Caco-2 (cell line): Measurements from ENCODE around the gene ECE1. TPM values are rescaled to one million over a fixed set of nuclear protein-coding genes. Genes with fewer than 3 reads are reported as not detected.
A peak's percentile ranks its signal among the peaks of the same experiment; 100 is the strongest.

Source experiments
- BruUV-seq: library from RNA; stranded (reverse); fragments of 400-500 nt; replicated peaks from 2 replicates; lab custom pipeline; 2021; lab: Mats Ljungman, UMichigan
- CTCF ChIA-PET: fragments of 300-600 bp; sonication (Branson Sonifier 250); formaldehyde crosslinking; loops from one replicate; lab custom pipeline; 2022; ENCODE audit warnings: antibody characterized with exemption; lab: Charles Lee
- POLR2A ChIA-PET: fragments of 300-600 bp; sonication (Branson Sonifier 250); formaldehyde crosslinking; loops from one replicate; lab custom pipeline; 2022; ENCODE audit warnings: antibody characterized with exemption; lab: Charles Lee
- DNase-seq, 2 experiments: peaks; one replicate each; pipeline versions ENCODE4 v3.0.0 to v3.0.0-alpha.2; 2020 to 2022
- H3K27me3 ChIP-seq: replicated peaks from 2 replicates; pipeline ENCODE4 v1.6.0; 2011; ENCODE audit warnings: low read length; ENCODE audit not compliant: control insufficient read depth, insufficient read depth
- H3K36me3 ChIP-seq: 2 replicates; pipeline ENCODE4 v1.5.1; 2011; ENCODE audit warnings: low read length; ENCODE audit not compliant: control insufficient read depth, insufficient read depth
- H3K4me1 ChIP-seq: fragments of 250-450 bp; sonication (Bioruptor Pico); 2 replicates; pipeline ENCODE4 v1.5.1; 2020; ENCODE audit warnings: mild to moderate bottlenecking
- H3K4me3 ChIP-seq: 2 replicates; pipeline ENCODE4 v1.5.1; 2011; ENCODE audit warnings: low read depth, mild to moderate bottlenecking, control low read depth, low read length
- H3K9me3 ChIP-seq: fragments of 250-450 bp; sonication (Bioruptor Pico); 2 replicates; pipeline ENCODE4 v1.5.1; 2020; ENCODE audit warnings: mild to moderate bottlenecking, moderate library complexity
- H3K27ac Mint-ChIP-seq: one replicate; pipeline ENCODE4 v1.8.0; 2022; ENCODE audit warnings: mixed read lengths; ENCODE audit not compliant: unreplicated experiment
- H3K27me3 Mint-ChIP-seq: one replicate; pipeline ENCODE4 v1.8.0; 2022; ENCODE audit warnings: mixed read lengths; ENCODE audit not compliant: insufficient read depth, unreplicated experiment
- H3K36me3 Mint-ChIP-seq: one replicate; pipeline ENCODE4 v1.8.0; 2022; ENCODE audit warnings: mild to moderate bottlenecking, mixed read lengths; ENCODE audit not compliant: insufficient read depth, unreplicated experiment
- H3K4me1 Mint-ChIP-seq: one replicate; pipeline ENCODE4 v1.8.0; 2022; ENCODE audit warnings: low read depth, mixed read lengths; ENCODE audit not compliant: unreplicated experiment
- H3K4me3 Mint-ChIP-seq: one replicate; pipeline ENCODE4 v1.8.0; 2022; ENCODE audit warnings: mild to moderate bottlenecking, moderate library complexity, mixed read lengths; ENCODE audit not compliant: unreplicated experiment
- H3K9me3 Mint-ChIP-seq: one replicate; pipeline ENCODE4 v1.8.0; 2022; ENCODE audit warnings: mixed read lengths; ENCODE audit not compliant: unreplicated experiment
- intact Hi-C: fragments of 100-400 bp; cut with micrococcal nuclease; formaldehyde crosslinking; loops from one replicate; pipeline ENCODE4 v1.10.0; 2022; ENCODE audit not compliant: unreplicated experiment
- total RNA-seq: library from RNA; stranded (reverse); gene quantifications from 2 replicates; pipeline ENCODE4 v1.2.3, GENCODE V29; 2022
- TF ChIP-seq, protein P1 (sequence below), 2 experiments: fragments of 200-600 bp in 1 of 2; IDR thresholded peaks; 1 replicate in 1 of 2; 2 replicates in 1 of 2; pipeline versions ENCODE4 v1.5.1 to v1.8.0; 2011 to 2022; ENCODE audit warnings: antibody characterized with exemption in 1 of 2, control low read depth in 1 of 2, inconsistent platforms in 1 of 2, low read depth in 1 of 2, low read length in 1 of 2, mild to moderate bottlenecking in 1 of 2, moderate library complexity in 1 of 2; ENCODE audit not compliant: insufficient read depth in 1 of 2, severe bottlenecking in 1 of 2, unreplicated experiment in 1 of 2

ECE1 gene
- total RNA-seq, 1 experiment from 2014 or later, result 50.2 TPM

DNA sequence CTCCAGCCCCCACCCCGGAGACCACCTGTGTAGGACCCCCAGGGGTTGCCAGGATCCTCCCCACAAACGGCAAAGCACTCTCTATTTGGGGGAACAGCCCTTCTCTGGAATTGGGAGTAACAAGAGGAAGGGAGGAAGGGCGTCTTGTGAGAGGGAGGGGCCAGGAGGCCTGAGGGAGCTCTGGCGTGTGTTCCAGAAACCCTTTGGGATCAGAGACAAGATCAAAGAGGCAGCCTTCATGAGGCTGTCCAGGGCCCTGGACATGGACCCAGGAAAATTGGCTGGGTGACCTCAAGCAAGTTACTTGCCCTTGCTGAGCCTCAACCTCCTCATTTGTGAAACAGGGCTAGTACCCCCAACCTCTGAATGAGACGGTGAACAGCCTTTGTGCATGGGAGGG is 18.1 kb upstream of the ECE1 start:
- no TSS peak for BruUV-seq
- no peaks in the 10 kb centered on the region for H3K27me3 Mint-ChIP-seq
- no peaks in the 10 kb centered on the region for H3K9me3 ChIP-seq
- TF ChIP-seq, protein P1, sequence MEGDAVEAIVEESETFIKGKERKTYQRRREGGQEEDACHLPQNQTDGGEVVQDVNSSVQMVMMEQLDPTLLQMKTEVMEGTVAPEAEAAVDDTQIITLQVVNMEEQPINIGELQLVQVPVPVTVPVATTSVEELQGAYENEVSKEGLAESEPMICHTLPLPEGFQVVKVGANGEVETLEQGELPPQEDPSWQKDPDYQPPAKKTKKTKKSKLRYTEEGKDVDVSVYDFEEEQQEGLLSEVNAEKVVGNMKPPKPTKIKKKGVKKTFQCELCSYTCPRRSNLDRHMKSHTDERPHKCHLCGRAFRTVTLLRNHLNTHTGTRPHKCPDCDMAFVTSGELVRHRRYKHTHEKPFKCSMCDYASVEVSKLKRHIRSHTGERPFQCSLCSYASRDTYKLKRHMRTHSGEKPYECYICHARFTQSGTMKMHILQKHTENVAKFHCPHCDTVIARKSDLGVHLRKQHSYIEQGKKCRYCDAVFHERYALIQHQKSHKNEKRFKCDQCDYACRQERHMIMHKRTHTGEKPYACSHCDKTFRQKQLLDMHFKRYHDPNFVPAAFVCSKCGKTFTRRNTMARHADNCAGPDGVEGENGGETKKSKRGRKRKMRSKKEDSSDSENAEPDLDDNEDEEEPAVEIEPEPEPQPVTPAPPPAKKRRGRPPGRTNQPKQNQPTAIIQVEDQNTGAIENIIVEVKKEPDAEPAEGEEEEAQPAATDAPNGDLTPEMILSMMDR (IDR thresholded peaks at IDR 0.05; ENCODE audit: insufficient read depth in 1 of 2, low read depth in 1 of 2, low read length in 1 of 2, severe bottlenecking in 1 of 2, unreplicated experiment in 1 of 2), result no peak
- H3K4me1 Mint-ChIP-seq, result no peaks in the 10 kb centered on the region
- DNase-seq, result no peak
- H3K27ac Mint-ChIP-seq, result no peak overlapping the region
- POLR2A ChIA-PET, result no interaction called here
- H3K4me3 Mint-ChIP-seq, result no peak overlapping the region
- H3K36me3 Mint-ChIP-seq, result no peaks in the 10 kb centered on the region
- no peaks in the 10 kb centered on the region for H3K9me3 Mint-ChIP-seq
- H3K27me3 ChIP-seq, result no peaks in the 10 kb centered on the region
- H3K4me3 ChIP-seq, result no peak overlapping the region
- CTCF ChIA-PET, result no interaction called here
- intact Hi-C loops, result no loop called here
- no peaks in the 10 kb centered on the region for H3K4me1 ChIP-seq
- H3K36me3 ChIP-seq, result no peaks in the 10 kb centered on the region

DNA sequence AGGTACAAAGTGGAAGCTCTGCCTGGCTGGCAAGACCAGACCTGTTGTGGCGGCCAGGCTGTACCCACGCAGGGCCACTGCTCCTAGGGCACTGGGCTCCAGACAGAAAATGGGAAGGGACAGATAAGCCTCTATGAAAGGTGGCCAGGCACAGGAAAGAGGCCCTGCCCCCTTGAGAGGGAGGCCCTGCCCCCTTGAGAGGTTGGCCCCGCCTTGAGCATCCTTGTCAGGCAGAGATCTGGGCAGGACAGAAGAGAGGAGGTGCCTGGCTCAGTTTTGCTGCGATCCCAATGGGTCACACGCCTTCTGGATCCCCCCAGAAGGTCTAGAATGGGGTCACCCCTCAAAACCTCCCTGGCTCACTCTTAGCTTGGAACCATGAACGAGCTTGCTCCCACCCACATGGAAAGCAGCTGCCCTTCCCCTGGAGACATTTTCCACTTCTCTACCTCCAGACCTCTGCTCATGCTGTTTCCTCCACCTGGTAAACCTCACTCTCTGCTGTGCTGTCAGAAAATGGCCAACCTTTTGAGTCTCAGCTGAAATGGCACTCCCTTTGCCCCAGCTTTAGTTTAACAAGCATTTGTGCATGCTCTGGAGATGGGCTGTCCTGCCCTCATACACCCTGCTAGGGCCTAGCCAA is 17.5 kb upstream of the ECE1 start:
- H3K4me1 Mint-ChIP-seq, result no peaks in the 10 kb centered on the region
- no peaks in the 10 kb centered on the region for H3K9me3 ChIP-seq
- no peak for DNase-seq
- ChIA-PET CTCF (no interaction called here), POLR2A (no interaction called here)
- H3K4me3 ChIP-seq, result no peak overlapping the region
- H3K27me3 Mint-ChIP-seq, result no peaks in the 10 kb centered on the region
- H3K4me1 ChIP-seq, result no peaks in the 10 kb centered on the region
- intact Hi-C loops, result no loop called here
- H3K36me3 Mint-ChIP-seq, result no peaks in the 10 kb centered on the region
- TF ChIP-seq, protein P1 (IDR thresholded peaks at IDR 0.05; ENCODE audit: insufficient read depth in 1 of 2, low read depth in 1 of 2, low read length in 1 of 2, severe bottlenecking in 1 of 2, unreplicated experiment in 1 of 2), result no peak
- H3K27ac Mint-ChIP-seq, result peak overlapping the region; percentile 38
- no TSS peak for BruUV-seq
- H3K9me3 Mint-ChIP-seq, result no peaks in the 10 kb centered on the region
- no peaks in the 10 kb centered on the region for H3K27me3 ChIP-seq
- no peaks in the 10 kb centered on the region for H3K36me3 ChIP-seq
- H3K4me3 Mint-ChIP-seq, result no peak overlapping the region

DNA sequence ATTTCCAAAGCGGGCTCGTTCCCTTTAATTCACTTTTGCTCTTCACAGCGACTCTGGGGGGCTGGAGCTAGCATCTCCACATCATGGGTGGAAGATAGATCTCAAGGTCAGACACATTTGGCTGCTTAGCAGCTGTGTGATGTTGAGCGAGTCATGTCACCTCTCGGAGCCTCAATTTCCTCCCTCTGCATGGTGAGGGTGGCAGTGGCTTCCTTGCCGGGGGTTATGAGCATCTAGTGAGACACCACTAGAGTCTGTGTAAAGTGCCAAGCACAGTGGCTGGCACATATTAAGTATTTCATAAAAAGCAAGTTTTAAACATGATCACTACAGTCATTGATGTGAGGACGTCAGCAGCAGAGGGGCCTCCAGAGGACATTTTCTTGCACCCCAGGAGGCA is 16.9 kb upstream of the ECE1 start:
- H3K4me3 ChIP-seq, result no peak overlapping the region
- Mint-ChIP-seq H3K27ac (peak overlapping the region; percentile 38), H3K36me3 (no peaks in the 10 kb centered on the region), H3K9me3 (no peaks in the 10 kb centered on the region), H3K4me3 (no peak overlapping the region), H3K27me3 (no peaks in the 10 kb centered on the region), H3K4me1 (no peaks in the 10 kb centered on the region)
- no peaks in the 10 kb centered on the region for H3K36me3 ChIP-seq
- POLR2A ChIA-PET, result no interaction called here
- no peaks in the 10 kb centered on the region for H3K9me3 ChIP-seq
- CTCF ChIA-PET, result no interaction called here
- no peak for DNase-seq
- intact Hi-C loops, result no loop called here
- no TSS peak for BruUV-seq
- TF ChIP-seq, protein P1 (IDR thresholded peaks at IDR 0.05; ENCODE audit: insufficient read depth in 1 of 2, low read depth in 1 of 2, low read length in 1 of 2, severe bottlenecking in 1 of 2, unreplicated experiment in 1 of 2), result no peak
- H3K27me3 ChIP-seq, result no peaks in the 10 kb centered on the region
- H3K4me1 ChIP-seq, result no peaks in the 10 kb centered on the region
